ENCODE results near the gene PRR15L. TPM values are rescaled to one million over a fixed set of nuclear protein-coding genes. Genes with fewer than 3 reads are reported as not detected.

The PRR15L gene
- total RNA-seq, 1 donor from 2014 or later: 2.2 TPM

DNA sequence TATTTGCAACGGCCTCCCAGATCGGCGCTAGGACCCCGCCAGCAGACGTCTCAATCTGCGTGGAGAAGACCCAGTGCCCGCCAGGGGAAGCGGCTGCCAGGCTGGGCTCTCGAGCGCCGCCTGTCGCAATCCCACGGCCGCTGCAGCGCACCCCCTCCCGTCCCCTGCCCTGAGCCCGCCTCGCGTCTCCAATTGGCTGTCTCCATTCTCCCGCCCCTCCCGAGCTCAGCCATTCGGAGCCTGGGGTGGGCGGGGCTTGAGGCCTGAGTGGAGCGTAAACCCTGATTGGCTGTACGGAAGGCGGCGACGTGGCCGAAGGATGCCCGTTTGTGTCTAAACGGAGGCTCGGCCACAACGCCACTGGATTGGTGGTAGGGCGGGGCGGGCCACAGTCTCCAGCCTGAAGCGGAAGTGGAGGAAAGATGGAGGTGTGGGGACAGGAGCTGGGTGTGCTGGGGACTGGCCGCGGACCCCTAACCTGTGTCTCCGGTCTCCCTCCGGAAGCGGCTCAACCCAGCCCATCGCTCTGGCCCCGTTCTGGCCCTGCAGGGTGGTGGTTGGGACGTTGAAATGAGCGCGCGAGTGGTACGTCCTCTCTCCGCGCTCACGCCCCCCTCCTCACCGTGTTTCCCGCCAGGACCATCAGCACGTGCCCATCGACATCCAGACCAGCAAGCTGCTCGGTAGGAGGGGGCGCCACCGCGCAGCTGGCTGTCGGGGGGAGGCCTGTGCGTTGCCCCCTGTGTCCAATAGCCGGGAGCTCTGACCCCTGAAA lies 13.2 kb upstream of the PRR15L start, which contains the start of gene CDK5RAP3:
TSS of gene CDK5RAP3 (plus strand) at position 389 of the 775 bp plus-strand sequence. CDS start at position 423, 34 bp downstream.
- H3K4me1 ChIP-seq: peaks cover 42% of the 10 kb centered on the region
- H3K4me3 ChIP-seq: peak within 1 kb of the TSS; percentile 80 to 84
- peaks cover 0 to 24% of the 10 kb centered on the region in 2 donors for H3K36me3 ChIP-seq
- peak; percentile 91 to 95 for TF ChIP-seq POLR2AphosphoS5 (IDR thresholded peaks at IDR 0.05; ENCODE audit: insufficient read depth in 1 of 2, low read depth in 1 of 2)
- TF ChIP-seq POLR2A (IDR thresholded peaks at IDR 0.05): peak in 1 of 2 donors; percentile 24
- TF ChIP-seq, protein P1, sequence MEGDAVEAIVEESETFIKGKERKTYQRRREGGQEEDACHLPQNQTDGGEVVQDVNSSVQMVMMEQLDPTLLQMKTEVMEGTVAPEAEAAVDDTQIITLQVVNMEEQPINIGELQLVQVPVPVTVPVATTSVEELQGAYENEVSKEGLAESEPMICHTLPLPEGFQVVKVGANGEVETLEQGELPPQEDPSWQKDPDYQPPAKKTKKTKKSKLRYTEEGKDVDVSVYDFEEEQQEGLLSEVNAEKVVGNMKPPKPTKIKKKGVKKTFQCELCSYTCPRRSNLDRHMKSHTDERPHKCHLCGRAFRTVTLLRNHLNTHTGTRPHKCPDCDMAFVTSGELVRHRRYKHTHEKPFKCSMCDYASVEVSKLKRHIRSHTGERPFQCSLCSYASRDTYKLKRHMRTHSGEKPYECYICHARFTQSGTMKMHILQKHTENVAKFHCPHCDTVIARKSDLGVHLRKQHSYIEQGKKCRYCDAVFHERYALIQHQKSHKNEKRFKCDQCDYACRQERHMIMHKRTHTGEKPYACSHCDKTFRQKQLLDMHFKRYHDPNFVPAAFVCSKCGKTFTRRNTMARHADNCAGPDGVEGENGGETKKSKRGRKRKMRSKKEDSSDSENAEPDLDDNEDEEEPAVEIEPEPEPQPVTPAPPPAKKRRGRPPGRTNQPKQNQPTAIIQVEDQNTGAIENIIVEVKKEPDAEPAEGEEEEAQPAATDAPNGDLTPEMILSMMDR (IDR thresholded peaks at IDR 0.05): peak; percentile 85 to 95 (median 89)
- peak; percentile 99 to 100 for DNase-seq (ENCODE audit: extremely low spot score in 2 of 2)
- H3K9me3 ChIP-seq: no peaks in the 10 kb centered on the region
- peak within 1 kb of the TSS; percentile 65 for H3K27ac ChIP-seq
- intact Hi-C loops (cut with DNase I): no loop called here
- H3K27me3 ChIP-seq: no peaks in the 10 kb centered on the region

DNA sequence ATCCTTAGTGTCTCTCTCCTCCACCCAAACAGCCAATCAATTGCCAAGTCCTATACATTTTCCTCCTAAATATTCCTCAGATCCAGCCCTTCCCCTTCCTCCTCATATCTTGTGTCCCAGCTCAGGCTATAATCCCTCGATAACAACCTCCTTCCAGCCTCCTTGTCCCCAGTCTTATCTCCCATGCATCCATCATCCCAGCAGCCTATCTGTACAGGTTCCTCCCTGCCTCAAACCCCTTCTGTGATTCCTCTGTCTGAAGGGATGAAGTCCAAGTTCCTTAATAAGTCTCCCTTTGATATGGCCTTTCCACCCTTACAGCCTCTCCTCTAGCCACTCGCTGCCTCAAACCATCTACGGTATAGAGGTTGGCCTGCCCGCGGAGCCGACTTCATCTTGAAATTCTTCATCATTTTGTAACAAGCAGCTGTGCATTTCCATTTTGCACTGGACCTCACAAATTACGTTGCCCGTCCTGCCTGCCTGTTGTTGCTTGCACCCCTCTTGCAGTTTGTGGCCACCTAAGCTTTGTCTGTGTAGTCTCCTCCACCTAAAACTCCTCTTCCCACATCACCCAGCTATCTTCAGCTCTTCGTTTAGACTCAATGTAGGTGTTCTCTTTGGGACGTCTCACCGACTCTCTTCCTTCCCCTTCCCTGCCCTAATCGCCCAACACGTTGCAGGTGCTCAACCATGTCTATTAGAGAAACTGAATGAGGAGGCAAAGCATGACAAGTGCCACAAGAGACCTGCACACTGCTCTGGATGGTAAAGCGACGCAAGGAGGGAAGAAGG lies 12.4 kb upstream of the PRR15L start:
- Histone ChIP-seq H3K36me3 (peaks cover 0 to 16% of the 10 kb centered on the region in 2 donors), H3K27me3 (no peaks in the 10 kb centered on the region), H3K9me3 (no peaks in the 10 kb centered on the region), H3K27ac (peak overlapping the region; percentile 42), H3K4me3 (peak overlapping the region; percentile 80 to 84), H3K4me1 (peaks cover 49% of the 10 kb centered on the region)
- TF ChIP-seq POLR2AphosphoS5 (IDR thresholded peaks at IDR 0.05; ENCODE audit: insufficient read depth in 1 of 2, low read depth in 1 of 2): no peak
- TF ChIP-seq POLR2A (IDR thresholded peaks at IDR 0.05): no peak
- TF ChIP-seq, protein P1 (IDR thresholded peaks at IDR 0.05): no peak
- intact Hi-C loops (cut with DNase I): no loop called here
- no peak for DNase-seq (ENCODE audit: extremely low spot score in 2 of 2)

DNA sequence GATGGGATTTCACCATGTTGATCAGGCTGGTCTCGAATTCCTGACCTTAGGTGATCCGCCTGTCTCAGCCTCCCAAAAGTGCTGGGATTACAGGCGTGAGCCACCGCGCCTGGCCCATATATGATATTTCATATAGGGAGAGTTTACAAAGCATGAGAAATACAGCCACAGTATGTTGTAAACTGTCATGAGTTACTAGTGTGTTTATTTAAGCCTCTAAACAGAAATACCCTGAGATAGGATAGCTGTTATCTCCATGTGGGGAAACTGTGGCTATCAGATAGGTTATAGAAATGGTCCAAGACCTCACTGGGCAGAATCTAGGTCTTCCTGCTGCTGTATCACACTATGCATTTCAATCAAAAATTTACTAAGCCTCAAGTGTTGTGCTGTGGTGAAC lies 11.2 kb upstream of the PRR15L start:
- no peaks in the 10 kb centered on the region for H3K9me3 ChIP-seq
- intact Hi-C loops (cut with DNase I): no loop called here
- peaks cover 50% of the 10 kb centered on the region for H3K4me1 ChIP-seq
- H3K27me3 ChIP-seq: no peaks in the 10 kb centered on the region
- H3K27ac ChIP-seq: no peak overlapping the region
- no peak overlapping the region for H3K4me3 ChIP-seq
- DNase-seq (ENCODE audit: extremely low spot score in 2 of 2): no peak
- TF ChIP-seq POLR2AphosphoS5 (IDR thresholded peaks at IDR 0.05; ENCODE audit: insufficient read depth in 1 of 2, low read depth in 1 of 2) (no peak), POLR2A (IDR thresholded peaks at IDR 0.05) (no peak)
- TF ChIP-seq, protein P1 (IDR thresholded peaks at IDR 0.05): no peak
- peaks cover 0 to 3% of the 10 kb centered on the region in 2 donors for H3K36me3 ChIP-seq

DNA sequence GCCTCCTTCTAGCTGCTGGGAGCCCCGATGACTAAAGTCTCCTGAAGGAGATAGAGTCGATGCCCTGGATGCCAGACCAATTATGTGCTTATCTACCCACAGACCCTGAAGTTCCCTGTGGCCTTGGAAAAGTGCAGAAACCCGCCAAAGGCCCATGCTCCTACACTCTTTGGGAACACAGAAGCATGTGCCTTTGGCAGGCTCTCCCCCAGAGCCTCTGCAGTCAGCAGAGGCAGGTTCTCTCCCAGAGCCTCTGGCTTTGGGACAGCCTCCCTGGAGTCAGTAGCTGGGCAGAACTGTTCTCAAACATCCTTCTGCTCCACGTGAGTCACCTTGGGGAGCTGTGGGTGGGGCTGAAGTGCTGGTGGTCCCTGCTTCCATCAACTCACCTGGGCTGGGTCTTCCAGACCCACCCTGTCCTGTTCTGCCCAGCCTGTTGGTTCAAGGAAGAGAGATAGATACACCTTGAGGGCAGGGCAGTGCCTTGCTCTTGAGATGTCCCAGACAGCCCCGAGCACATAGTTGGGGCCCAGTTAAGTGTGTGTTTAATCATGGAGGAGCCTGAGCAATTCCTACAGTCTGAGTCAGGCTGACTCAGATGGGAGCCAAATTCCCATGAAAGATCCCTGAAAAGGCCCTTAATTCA lies 10.0 kb upstream of the PRR15L start:
- no peak for TF ChIP-seq POLR2A (IDR thresholded peaks at IDR 0.05)
- peak in 1 of 2 donors; percentile 15 for TF ChIP-seq POLR2AphosphoS5 (IDR thresholded peaks at IDR 0.05; ENCODE audit: insufficient read depth in 1 of 2, low read depth in 1 of 2)
- DNase-seq (ENCODE audit: extremely low spot score in 2 of 2): no peak
- peaks cover 50% of the 10 kb centered on the region for H3K4me1 ChIP-seq
- no peak overlapping the region for H3K27ac ChIP-seq
- intact Hi-C loops (cut with DNase I): no loop called here
- no peaks in the 10 kb centered on the region for H3K36me3 ChIP-seq
- no peaks in the 10 kb centered on the region for H3K27me3 ChIP-seq
- no peaks in the 10 kb centered on the region for H3K9me3 ChIP-seq
- H3K4me3 ChIP-seq: no peak overlapping the region

DNA sequence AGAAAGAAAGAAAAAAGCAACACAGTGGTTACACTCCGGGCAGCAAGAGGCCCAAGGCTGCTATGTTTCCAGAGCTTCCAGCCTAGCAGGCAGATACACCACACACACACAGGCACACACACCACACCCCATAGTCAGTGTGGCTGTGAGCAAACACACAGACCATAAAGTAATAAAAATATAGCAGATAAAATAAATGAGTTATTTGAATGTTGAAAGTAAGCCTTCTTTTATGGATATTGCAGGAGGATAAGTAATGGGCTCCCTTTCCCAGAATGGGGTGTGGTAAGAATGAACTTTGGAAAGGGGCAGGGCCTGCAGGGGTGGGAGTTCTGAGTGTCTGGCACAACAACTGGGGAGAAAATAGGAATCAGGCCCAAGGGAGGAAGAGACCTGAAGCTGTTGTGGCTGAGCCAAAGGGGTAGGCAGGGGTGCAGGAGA lies 8.4 kb upstream of the PRR15L start:
- DNase-seq (ENCODE audit: extremely low spot score in 2 of 2): no peak
- intact Hi-C loops (cut with DNase I): no loop called here
- no peaks in the 10 kb centered on the region for H3K36me3 ChIP-seq
- peaks cover 35% of the 10 kb centered on the region for H3K4me1 ChIP-seq
- no peak overlapping the region for H3K4me3 ChIP-seq
- no peaks in the 10 kb centered on the region for H3K9me3 ChIP-seq
- H3K27ac ChIP-seq: peak overlapping the region; percentile 39
- TF ChIP-seq POLR2A (IDR thresholded peaks at IDR 0.05) (no peak), POLR2AphosphoS5 (IDR thresholded peaks at IDR 0.05; ENCODE audit: insufficient read depth in 1 of 2, low read depth in 1 of 2) (peak in 1 of 2 donors; percentile 10)
- no peaks in the 10 kb centered on the region for H3K27me3 ChIP-seq
